ENCODE data around the gene WNT2B.

DNA sequence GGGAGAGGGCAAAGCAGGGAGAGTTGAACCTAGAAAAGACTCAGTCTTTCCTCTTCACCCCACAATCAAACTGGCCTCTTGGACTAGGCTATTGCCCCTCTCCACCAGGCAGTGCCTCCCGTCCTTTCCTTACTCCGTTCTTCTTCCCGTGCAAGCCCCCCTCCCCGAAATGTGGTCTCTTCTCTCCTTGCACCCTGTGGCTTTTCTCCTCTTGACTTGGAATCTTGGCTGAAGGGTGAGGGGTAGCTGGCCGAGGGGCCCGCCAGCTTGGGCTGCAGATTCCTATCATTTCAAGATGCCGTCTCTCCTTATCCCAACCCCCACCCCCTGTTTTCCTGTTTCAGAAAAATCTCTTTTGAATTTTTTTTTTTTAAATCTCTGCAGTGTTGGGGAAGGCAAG is 1.6 kb downstream of the WNT2B start:
- TF ChIP-seq POLR2AphosphoS5 (IDR thresholded peaks at IDR 0.05; ENCODE audit: borderline replicate concordance, low read depth, low read length) (no peak), EZH2 (IDR thresholded peaks at IDR 0.05) (no peak)

Data from SK-N-MC (cell line).